Chondrocyte (in vitro differentiated cells): ENCODE measurements around the gene MRTFA. TPM values are rescaled to one million over a fixed set of nuclear protein-coding genes. Genes with fewer than 3 reads are reported as not detected.
A peak's percentile ranks its signal among the peaks of the same experiment; 100 is the strongest.

Experiments used
- DNase-seq: peaks from one replicate; pipeline ENCODE4 v3.0.0; 2021; ENCODE audit warnings: mixed read lengths, low spot score
- H3K27ac Mint-ChIP-seq: one replicate; pipeline ENCODE4 v1.8.0; 2021; ENCODE audit warnings: mild to moderate bottlenecking, moderate library complexity, mixed read lengths; ENCODE audit not compliant: unreplicated experiment
- H3K27me3 Mint-ChIP-seq: 2 replicates; pipeline ENCODE4 v1.8.0; 2021; ENCODE audit warnings: low read depth, mixed read lengths
- H3K36me3 Mint-ChIP-seq: 2 replicates; pipeline ENCODE4 v1.8.0; 2021; ENCODE audit warnings: low read depth, mixed read lengths
- H3K4me1 Mint-ChIP-seq: 2 replicates; pipeline ENCODE4 v1.8.0; 2021; ENCODE audit warnings: low read depth, mild to moderate bottlenecking, mixed read lengths
- H3K4me3 Mint-ChIP-seq: one replicate; pipeline ENCODE4 v1.8.0; 2021; ENCODE audit warnings: mild to moderate bottlenecking, moderate library complexity, mixed read lengths; ENCODE audit not compliant: unreplicated experiment
- H3K9me3 Mint-ChIP-seq: 2 replicates; pipeline ENCODE4 v1.8.0; 2021; ENCODE audit warnings: low read depth, mixed read lengths
- CTCF ChIP-seq: fragments of 200-600 bp; sonication (generic); IDR thresholded peaks from 2 replicates; pipeline ENCODE4 v1.5.0; 2021; ENCODE audit warnings: antibody characterized with exemption, mild to moderate bottlenecking, moderate library complexity
- total RNA-seq: library from RNA; stranded (reverse); gene quantifications from 3 replicates; pipeline ENCODE4 v1.2.1, GENCODE V29; 2021

The MRTFA gene
- total RNA-seq, 1 donor from 2014 or later, result 69.8 TPM

- Mint-ChIP-seq H3K27ac (no peak overlapping the region), H3K4me1 (peaks cover 58% of the 10 kb centered on the region)
These were observed 111.2 kb downstream of the MRTFA start for GRCh38 chr22:40525250-40525884.

GRCh38 chr22:40524392-40525249 lies 111.9 kb downstream of the MRTFA start:
- Mint-ChIP-seq H3K4me1 (peaks cover 56% of the 10 kb centered on the region), H3K27me3 (no peaks in the 10 kb centered on the region), H3K27ac (peak overlapping the region; percentile 41), H3K36me3 (peaks cover 2% of the 10 kb centered on the region), H3K4me3 (no peak overlapping the region), H3K9me3 (peaks cover 4% of the 10 kb centered on the region)
- no peak for DNase-seq
- TF ChIP-seq CTCF, result peak; percentile 60

More at GRCh38 chr22:40525250-40525884, 111.2 kb downstream of the MRTFA start:
- no peak for DNase-seq
- Mint-ChIP-seq H3K9me3 (no peaks in the 10 kb centered on the region), H3K36me3 (peaks cover 2% of the 10 kb centered on the region), H3K27me3 (no peaks in the 10 kb centered on the region), H3K4me3 (no peak overlapping the region)
- peak; percentile 90 for TF ChIP-seq CTCF

- Mint-ChIP-seq H3K27ac (peak overlapping the region; percentile 57), H3K4me3 (no peak overlapping the region), H3K27me3 (no peaks in the 10 kb centered on the region), H3K36me3 (peaks cover 9% of the 10 kb centered on the region), H3K4me1 (peaks cover 56% of the 10 kb centered on the region), H3K9me3 (peaks cover 4% of the 10 kb centered on the region)
- TF ChIP-seq CTCF, result no peak
- no peak for DNase-seq
These were observed 114.4 kb downstream of the MRTFA start for GRCh38 chr22:40522141-40522540.

DNA sequence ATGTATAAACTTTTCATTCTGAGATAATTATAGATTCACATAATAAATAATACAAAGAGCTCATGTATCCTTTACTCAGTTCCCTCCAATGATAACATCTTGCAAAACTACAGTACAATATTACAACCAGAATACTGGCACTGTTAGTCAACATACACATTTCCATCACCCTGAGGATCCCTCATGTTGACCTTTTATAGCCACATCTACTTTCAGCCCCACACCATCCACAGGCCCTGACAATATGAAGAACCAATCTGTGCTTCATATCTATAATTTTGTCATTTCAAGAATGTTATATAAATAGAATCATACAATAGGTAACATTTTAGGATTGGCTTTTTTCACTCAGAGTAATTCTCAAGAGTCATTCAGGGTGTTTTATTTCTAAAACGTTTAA lies 115.5 kb downstream of the MRTFA start:
- H3K36me3 Mint-ChIP-seq, result peaks cover 11% of the 10 kb centered on the region
- no peak for TF ChIP-seq CTCF
- H3K4me1 Mint-ChIP-seq, result peaks cover 49% of the 10 kb centered on the region
- no peak overlapping the region for H3K4me3 Mint-ChIP-seq
- peak overlapping the region; percentile 57 for H3K27ac Mint-ChIP-seq
- no peak for DNase-seq
- H3K9me3 Mint-ChIP-seq, result peaks cover 4% of the 10 kb centered on the region
- H3K27me3 Mint-ChIP-seq, result no peaks in the 10 kb centered on the region

GRCh38 chr22:40520562-40520961 lies 116.0 kb downstream of the MRTFA start:
- no peak overlapping the region for H3K4me3 Mint-ChIP-seq
- no peak for TF ChIP-seq CTCF

More at GRCh38 chr22:40520562-40520961, 116.0 kb downstream of the MRTFA start:
- Mint-ChIP-seq H3K27ac (no peak overlapping the region), H3K9me3 (peaks cover 4% of the 10 kb centered on the region), H3K36me3 (peaks cover 11% of the 10 kb centered on the region), H3K27me3 (no peaks in the 10 kb centered on the region), H3K4me1 (peaks cover 45% of the 10 kb centered on the region)
- DNase-seq, result no peak
